Neural cell (in vitro differentiated cells): Measurements from ENCODE around the gene OGFOD2. TPM values are rescaled to one million over a fixed set of nuclear protein-coding genes. Genes with fewer than 3 reads are reported as not detected.
"Not testable (repeated sequence)": the region's sequence is repeated elsewhere in the genome, so short reads cannot be mapped to it uniquely, and the experiment has no call there.

Experiments used
- H2AFZ ChIP-seq: fragments of 200-600, 300-800 bp; sonication (generic), shearing (Covaris generic); 2 replicates; pipeline ENCODE4 v1.6.0; 2014; ENCODE audit warnings: low read depth, mild to moderate bottlenecking, antibody characterized with exemption, low read length, moderate library complexity
- H3F3A ChIP-seq: fragments of 200-600 bp; shearing (Covaris generic); 2 replicates; pipeline ENCODE4 v1.6.1; 2016; ENCODE audit warnings: mild to moderate bottlenecking, moderate library complexity, mixed read lengths, antibody characterized with exemption, low read length; ENCODE audit not compliant: insufficient read depth, poor library complexity, severe bottlenecking
- H3K27ac ChIP-seq: fragments of 200-600, 300-800 bp; sonication (generic), shearing (Covaris generic); 2 replicates; pipeline ENCODE4 v1.5.1; 2014; ENCODE audit warnings: mild to moderate bottlenecking, low read length, moderate library complexity
- H3K27me3 ChIP-seq: fragments of 300-800, 200-600 bp; sonication (generic), shearing (Covaris generic); 2 replicates; pipeline ENCODE4 v1.6.0; 2014; ENCODE audit warnings: mild to moderate bottlenecking, low read depth, low read length, moderate library complexity; ENCODE audit not compliant: insufficient read depth
- H3K36me3 ChIP-seq: fragments of 300-800, 200-600 bp; sonication (generic), shearing (Covaris generic); 2 replicates; pipeline ENCODE4 v1.5.1; 2014; ENCODE audit warnings: mild to moderate bottlenecking, antibody characterized with exemption, low read length, moderate library complexity; ENCODE audit not compliant: insufficient read depth
- H3K4me2 ChIP-seq: fragments of 300-800, 200-600 bp; sonication (generic), shearing (Covaris generic); 2 replicates; pipeline ENCODE4 v1.6.0; 2014; ENCODE audit warnings: mild to moderate bottlenecking, low read length
- H3K4me3 ChIP-seq: fragments of 300-800, 200-600 bp; sonication (generic), shearing (Covaris generic); 2 replicates; pipeline ENCODE4 v1.5.1; 2014; ENCODE audit warnings: mild to moderate bottlenecking, low read length, moderate library complexity
- H3K79me2 ChIP-seq: fragments of 200-600 bp; shearing (Covaris generic); replicated peaks from 2 replicates; pipeline ENCODE4 v1.6.0; 2014; ENCODE audit warnings: mild to moderate bottlenecking, low read length, moderate library complexity; ENCODE audit not compliant: insufficient read depth
- H3K9ac ChIP-seq: fragments of 300-800, 200-600 bp; sonication (generic), shearing (Covaris generic); 2 replicates; pipeline ENCODE4 v1.6.1; 2016; ENCODE audit warnings: mild to moderate bottlenecking, low read length, mixed read lengths
- H3K9me2 ChIP-seq: fragments of 200-600 bp; shearing (Covaris generic); 2 replicates; pipeline ENCODE4 v1.6.1; 2016; ENCODE audit warnings: mild to moderate bottlenecking, low read length, mixed read lengths; ENCODE audit not compliant: insufficient read depth
- H3K9me3 ChIP-seq: fragments of 200-600, 300-800 bp; sonication (generic), shearing (Covaris generic); 2 replicates; pipeline ENCODE4 v1.6.1; 2016; ENCODE audit warnings: mild to moderate bottlenecking, mixed run types, low read length, moderate library complexity, mixed read lengths
- H4K20me1 ChIP-seq: fragments of 200-600 bp; shearing (Covaris generic); 2 replicates; pipeline ENCODE4 v1.6.1; 2016; ENCODE audit warnings: mild to moderate bottlenecking, mixed run types; ENCODE audit not compliant: insufficient read depth
- CTCF ChIP-seq: fragments of 450-650 bp; IDR thresholded peaks from 2 replicates; pipeline ENCODE4 v1.5.1; 2014; ENCODE audit warnings: antibody characterized with exemption, mild to moderate bottlenecking, moderate library complexity; ENCODE audit not compliant: poor library complexity, severe bottlenecking
- EP300 ChIP-seq: fragments of 450-650 bp; conservative IDR thresholded peaks from 2 replicates; pipeline ENCODE4 v1.6.1; 2014; ENCODE audit warnings: antibody characterized with exemption, mild to moderate bottlenecking, moderate library complexity; ENCODE audit not compliant: poor library complexity, severe bottlenecking
- EZH2 ChIP-seq: fragments of 200-600, 300-800 bp; shearing (Covaris generic), sonication (generic); IDR thresholded peaks from 2 replicates; pipeline ENCODE4 v1.6.1; 2014; ENCODE audit warnings: antibody characterized with exemption, low read length, borderline replicate concordance, mild to moderate bottlenecking; ENCODE audit not compliant: insufficient read depth, poor library complexity, severe bottlenecking
- MXI1 ChIP-seq: fragments of 450-650 bp; conservative IDR thresholded peaks from 2 replicates; pipeline ENCODE4 v1.6.1; 2014; ENCODE audit warnings: antibody characterized with exemption, mild to moderate bottlenecking; ENCODE audit not compliant: poor library complexity, severe bottlenecking
- POLR2AphosphoS5 ChIP-seq: IDR thresholded peaks from 2 replicates; pipeline ENCODE4 v1.6.1; 2012
- RAD21 ChIP-seq: fragments of 450-650 bp; conservative IDR thresholded peaks from 2 replicates; pipeline ENCODE4 v1.6.1; 2014; ENCODE audit warnings: antibody characterized with exemption, mild to moderate bottlenecking, moderate library complexity
- REST ChIP-seq: IDR thresholded peaks from 2 replicates; pipeline ENCODE4 v1.6.1; 2012; ENCODE audit warnings: borderline replicate concordance
- SMC3 ChIP-seq: fragments of 450-650 bp; conservative IDR thresholded peaks from 2 replicates; pipeline ENCODE4 v1.6.1; 2014; ENCODE audit warnings: antibody characterized with exemption, mild to moderate bottlenecking, moderate library complexity; ENCODE audit not compliant: poor library complexity
- TAF1 ChIP-seq: IDR thresholded peaks from 2 replicates; pipeline ENCODE4 v1.6.1; 2012; ENCODE audit warnings: low read depth
- polyA plus RNA-seq: library from polyadenylated mRNA; depleted of rRNA; stranded (reverse); fragments of >200 nt; gene quantifications from 2 replicates; pipeline ENCODE4 v1.2.3, GENCODE V29; 2014

The OGFOD2 gene
- polyA plus RNA-seq, 1 donor from 2014 or later: 27.8 TPM

- H3K27ac ChIP-seq: no peak overlapping the region
- no peaks in the 10 kb centered on the region for H3K9me3 ChIP-seq
- no peaks in the 10 kb centered on the region for H3F3A ChIP-seq
- no peaks in the 10 kb centered on the region for H4K20me1 ChIP-seq
- H3K9ac ChIP-seq: no peak overlapping the region
- H3K4me3 ChIP-seq: no peak overlapping the region
- no peaks in the 10 kb centered on the region for H3K27me3 ChIP-seq
- no peak overlapping the region for H3K4me2 ChIP-seq
- H3K9me2 ChIP-seq: no peaks in the 10 kb centered on the region
- H2AFZ ChIP-seq: no peak overlapping the region
- H3K79me2 ChIP-seq: no peaks in the 10 kb centered on the region
- no peaks in the 10 kb centered on the region for H3K36me3 ChIP-seq
- TF ChIP-seq CTCF: no peak
- no peak for TF ChIP-seq REST
- no peak for TF ChIP-seq MXI1
- TF ChIP-seq SMC3: no peak
These were observed 37.4 kb upstream of the OGFOD2 start for GRCh38 chr12:122937622-122938091.

GRCh38 chr12:122939125-122939524, 35.9 kb upstream of the OGFOD2 start:
- H3K79me2 ChIP-seq: no peaks in the 10 kb centered on the region
- H4K20me1 ChIP-seq: no peaks in the 10 kb centered on the region
- no peak overlapping the region for H3K9ac ChIP-seq
- H3K27ac ChIP-seq: no peak overlapping the region
- TF ChIP-seq EP300 (no peak), CTCF (no peak), MXI1 (no peak), POLR2AphosphoS5 (no peak), EZH2 (no peak), TAF1 (no peak), RAD21 (no peak), REST (no peak), SMC3 (no peak)
- no peak overlapping the region for H2AFZ ChIP-seq
- no peak overlapping the region for H3K4me2 ChIP-seq
- no peaks in the 10 kb centered on the region for H3K27me3 ChIP-seq
- H3K36me3 ChIP-seq: no peaks in the 10 kb centered on the region
- H3K4me3 ChIP-seq: no peak overlapping the region
- H3K9me2 ChIP-seq: no peaks in the 10 kb centered on the region
- H3F3A ChIP-seq: no peaks in the 10 kb centered on the region
- H3K9me3 ChIP-seq: no peaks in the 10 kb centered on the region

GRCh38 chr12:122941351-122941750, 33.7 kb upstream of the OGFOD2 start:
- not testable (repeated sequence) for H3F3A ChIP-seq, H2AFZ ChIP-seq, H3K27ac ChIP-seq, H4K20me1 ChIP-seq, H3K36me3 ChIP-seq, H3K9me3 ChIP-seq, H3K79me2 ChIP-seq, H3K9ac ChIP-seq, H3K4me2 ChIP-seq, H3K9me2 ChIP-seq, H3K27me3 ChIP-seq, H3K4me3 ChIP-seq
